AG04450 (cell line): ENCODE results near the gene ENSA. TPM values are rescaled to one million over a fixed set of nuclear protein-coding genes. Genes with fewer than 3 reads are reported as not detected.
"Not testable (repeated sequence)": the region's sequence is repeated elsewhere in the genome, so short reads cannot be mapped to it uniquely, and the experiment has no call there.

Experiments
- CTCF ChIA-PET: fragments of 300-600, 350-600 bp; formaldehyde crosslinking; extraction: SDS; loops from one replicate; lab custom pipeline; 2022; ENCODE audit warnings: antibody characterized with exemption, inconsistent platforms; lab: Charles Lee
- POLR2A ChIA-PET: fragments of 350-600 bp; formaldehyde crosslinking; extraction: SDS; loops from one replicate; lab custom pipeline; 2021; ENCODE audit warnings: antibody characterized with exemption, inconsistent platforms; lab: Yijun Ruan, JAX
- DNase-seq: peaks from one replicate; pipeline ENCODE4 v3.0.0-alpha.2; 2011; ENCODE audit warnings: low read depth, low spot score
- H3K27ac ChIP-seq: one replicate; pipeline ENCODE4 v1.5.1; 2012; ENCODE audit warnings: low read depth, low read length, control low read depth
- H3K27me3 ChIP-seq: one replicate; pipeline ENCODE4 v1.6.0; 2012; ENCODE audit warnings: low read length; ENCODE audit not compliant: control insufficient read depth, insufficient read depth
- H3K4me3 ChIP-seq: 2 replicates; pipeline ENCODE4 v1.5.1; 2011; ENCODE audit warnings: mild to moderate bottlenecking, low read depth, low read length, control low read depth
- H3K9me3 ChIP-seq: 2 replicates; pipeline ENCODE4 v1.5.1; 2012; ENCODE audit warnings: low read length; ENCODE audit not compliant: control insufficient read depth, insufficient read depth
- polyA plus RNA-seq: library from polyadenylated mRNA; depleted of rRNA; stranded (reverse); fragments of >200 nt; gene quantifications from 2 replicates; pipeline ENCODE4 v1.2.3, GENCODE V29; 2011
- TF ChIP-seq, protein P1 (sequence below): IDR thresholded peaks from 2 replicates; pipeline ENCODE4 v1.5.1; 2011; ENCODE audit warnings: low read depth, low read length, control low read depth, inconsistent platforms

Gene ENSA
- polyA plus RNA-seq, 1 experiment = 53.7 TPM

DNA sequence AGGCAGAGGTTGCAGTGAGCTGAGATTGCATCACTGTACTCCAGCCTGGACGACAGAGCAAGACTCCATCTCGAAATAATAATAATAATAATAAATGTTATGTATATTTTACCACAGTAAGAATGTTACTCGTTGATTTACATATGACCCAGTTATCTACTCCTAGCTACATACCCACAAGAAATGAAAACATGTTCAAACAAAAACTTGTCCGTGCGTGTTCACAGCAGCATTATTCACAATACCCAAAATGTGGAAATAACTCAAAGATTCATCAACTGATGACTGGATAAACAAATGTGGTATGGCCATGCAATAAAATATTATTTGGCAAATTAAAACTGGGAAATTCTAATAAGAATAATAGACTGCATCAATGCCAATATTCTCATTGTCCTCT lies 31.7 kb upstream of the ENSA start:
- Histone ChIP-seq H3K9me3 (no peaks in the 10 kb centered on the region), H3K27ac (no peak overlapping the region), H3K27me3 (no peaks in the 10 kb centered on the region), H3K4me3 (no peak overlapping the region)
- no peak for DNase-seq
- ChIA-PET POLR2A (interaction anchor here (1.1 kb wide), 1 partner anchor 36 kb away, joined by 3 read pairs; the partner anchor contains the start of gene GOLPH3L), CTCF (interaction anchor here (0.8 kb wide), 1 partner anchor 151 kb away, joined by 3 read pairs; no protein-coding TSS in a partner anchor)
- TF ChIP-seq, protein P1, sequence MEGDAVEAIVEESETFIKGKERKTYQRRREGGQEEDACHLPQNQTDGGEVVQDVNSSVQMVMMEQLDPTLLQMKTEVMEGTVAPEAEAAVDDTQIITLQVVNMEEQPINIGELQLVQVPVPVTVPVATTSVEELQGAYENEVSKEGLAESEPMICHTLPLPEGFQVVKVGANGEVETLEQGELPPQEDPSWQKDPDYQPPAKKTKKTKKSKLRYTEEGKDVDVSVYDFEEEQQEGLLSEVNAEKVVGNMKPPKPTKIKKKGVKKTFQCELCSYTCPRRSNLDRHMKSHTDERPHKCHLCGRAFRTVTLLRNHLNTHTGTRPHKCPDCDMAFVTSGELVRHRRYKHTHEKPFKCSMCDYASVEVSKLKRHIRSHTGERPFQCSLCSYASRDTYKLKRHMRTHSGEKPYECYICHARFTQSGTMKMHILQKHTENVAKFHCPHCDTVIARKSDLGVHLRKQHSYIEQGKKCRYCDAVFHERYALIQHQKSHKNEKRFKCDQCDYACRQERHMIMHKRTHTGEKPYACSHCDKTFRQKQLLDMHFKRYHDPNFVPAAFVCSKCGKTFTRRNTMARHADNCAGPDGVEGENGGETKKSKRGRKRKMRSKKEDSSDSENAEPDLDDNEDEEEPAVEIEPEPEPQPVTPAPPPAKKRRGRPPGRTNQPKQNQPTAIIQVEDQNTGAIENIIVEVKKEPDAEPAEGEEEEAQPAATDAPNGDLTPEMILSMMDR = no peak

GRCh38 chr1:150660584-150660983 lies 31.2 kb upstream of the ENSA start:
- Histone ChIP-seq H3K27me3 (no peaks in the 10 kb centered on the region), H3K27ac (no peak overlapping the region), H3K9me3 (no peaks in the 10 kb centered on the region), H3K4me3 (no peak overlapping the region)
- POLR2A ChIA-PET = interaction anchor here (1.1 kb wide), 1 partner anchor 36 kb away, joined by 3 read pairs; the partner anchor contains the start of gene GOLPH3L
- TF ChIP-seq, protein P1 = no peak
- CTCF ChIA-PET = interaction anchor here (0.8 kb wide), 1 partner anchor 152 kb away, joined by 3 read pairs; no protein-coding TSS in a partner anchor
- no peak for DNase-seq

DNA sequence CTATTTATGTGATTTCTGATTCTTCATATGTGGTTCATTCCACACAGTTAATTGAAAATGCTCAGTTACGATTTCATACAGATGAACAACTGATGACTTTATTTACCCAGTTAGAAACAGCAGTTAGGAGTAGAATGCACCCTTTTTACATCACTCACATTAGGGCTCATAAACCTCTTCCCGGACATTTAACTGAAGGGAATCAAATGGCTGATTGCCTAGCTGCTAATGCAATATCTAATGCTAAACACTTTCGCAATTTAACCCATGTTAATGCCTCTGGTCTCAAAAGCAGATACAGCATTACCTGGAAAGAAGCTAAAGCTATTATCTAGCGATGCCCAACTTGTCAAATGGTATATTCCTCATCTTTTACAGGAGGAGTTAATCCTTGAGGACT lies 27.7 kb upstream of the ENSA start:
- H3K27ac ChIP-seq, H3K4me3 ChIP-seq, H3K27me3 ChIP-seq, H3K9me3 ChIP-seq, POLR2A ChIA-PET, DNase-seq: not testable (repeated sequence)
- CTCF ChIA-PET = interaction anchor here (1.4 kb wide), 1 partner anchor 156 kb away, joined by 3 read pairs; no protein-coding TSS in a partner anchor

- H3K4me3 ChIP-seq, DNase-seq, CTCF ChIA-PET, H3K9me3 ChIP-seq, H3K27ac ChIP-seq, H3K27me3 ChIP-seq: not testable (repeated sequence)
- POLR2A ChIA-PET = interaction anchor here (0.6 kb wide), 1 partner anchor 267 kb away, joined by 3 read pairs; no protein-coding TSS in a partner anchor
Measured at GRCh38 chr1:150654635-150655034, 25.2 kb upstream of the ENSA start.

- Histone ChIP-seq H3K27me3 (no peaks in the 10 kb centered on the region), H3K4me3 (no peak overlapping the region), H3K27ac (no peak overlapping the region), H3K9me3 (no peaks in the 10 kb centered on the region)
- ChIA-PET POLR2A (no interaction called here), CTCF (no interaction called here)
- no peak for DNase-seq
- TF ChIP-seq, protein P1 = no peak
Measured at GRCh38 chr1:150650193-150650592, 20.8 kb upstream of the ENSA start.

DNA sequence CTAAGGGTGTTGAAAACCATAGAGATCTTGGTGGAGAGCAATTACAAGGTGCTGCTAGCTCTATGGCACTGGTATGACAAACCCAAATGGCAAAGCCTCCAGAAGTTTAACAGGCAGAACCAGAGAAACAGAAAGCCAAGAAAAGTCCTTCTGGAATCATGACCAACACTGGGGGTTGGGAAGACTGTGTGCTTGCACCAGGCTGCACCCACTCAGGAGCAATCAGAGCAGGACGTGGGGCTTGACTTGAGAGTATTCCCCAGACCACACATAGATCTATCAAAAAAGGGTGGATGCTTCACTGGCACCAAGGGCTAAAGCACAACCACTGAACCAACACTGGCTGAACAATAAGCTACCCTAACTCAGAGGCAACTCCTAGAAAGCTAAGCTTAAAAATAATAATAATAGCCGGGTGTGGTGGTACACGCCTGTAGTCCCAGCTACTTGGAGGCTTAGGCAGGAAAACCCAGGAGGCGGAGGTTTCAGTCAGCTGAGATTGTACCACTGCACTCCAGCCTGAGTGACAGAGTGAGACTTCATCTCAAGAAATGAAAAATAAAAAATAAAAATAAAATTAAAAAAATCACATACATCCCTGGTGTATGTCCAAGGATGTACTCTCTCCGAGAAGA lies 20.1 kb upstream of the ENSA start:
- ChIA-PET POLR2A (no interaction called here), CTCF (no interaction called here)
- H3K27me3 ChIP-seq = no peaks in the 10 kb centered on the region
- H3K4me3 ChIP-seq = no peak overlapping the region
- no peak overlapping the region for H3K27ac ChIP-seq
- no peak for DNase-seq
- TF ChIP-seq, protein P1 = no peak
- H3K9me3 ChIP-seq = no peaks in the 10 kb centered on the region
